WTC11 (cell line): ENCODE results near the gene ALK.

Experiments used
- ATF2 ChIP-seq: sonication (generic); formaldehyde crosslinking; IDR thresholded peaks from 2 replicates; pipeline ENCODE4 v1.8.1; 2022; ENCODE audit warnings: low read depth, missing genetic modification reagents, borderline replicate concordance
- ATF3 ChIP-seq: sonication (generic); formaldehyde crosslinking; conservative IDR thresholded peaks from 2 replicates; pipeline ENCODE4 v1.8.1; 2022; ENCODE audit warnings: mild to moderate bottlenecking, missing genetic modification reagents
- CREB1 ChIP-seq: sonication (generic); formaldehyde crosslinking; IDR thresholded peaks from 2 replicates; pipeline ENCODE4 v1.8.0; 2023; ENCODE audit warnings: mild to moderate bottlenecking, missing genetic modification reagents
- CTCF ChIP-seq: fragments of 200-600 bp; IDR thresholded peaks from 2 replicates; pipeline ENCODE4 v1.8.0; 2022; ENCODE audit warnings: antibody characterized with exemption
- E2F5 ChIP-seq: sonication (generic); formaldehyde crosslinking; IDR thresholded peaks from 2 replicates; pipeline ENCODE4 v1.8.1; 2022; ENCODE audit warnings: mild to moderate bottlenecking, moderate library complexity, missing genetic modification reagents
- ELF4 ChIP-seq: sonication (generic); formaldehyde crosslinking; IDR thresholded peaks from 2 replicates; pipeline ENCODE4 v1.8.1; 2022; ENCODE audit warnings: low read depth, mild to moderate bottlenecking, moderate library complexity, missing genetic modification reagents
- FOXP1 ChIP-seq: sonication (generic); formaldehyde crosslinking; IDR thresholded peaks from 2 replicates; pipeline ENCODE4 v1.8.0; 2022; ENCODE audit warnings: missing genetic modification reagents, mild to moderate bottlenecking, moderate library complexity, borderline replicate concordance
- GABPB1 ChIP-seq: sonication (generic); formaldehyde crosslinking; IDR thresholded peaks from 2 replicates; pipeline ENCODE4 v1.8.1; 2023; ENCODE audit warnings: mild to moderate bottlenecking, missing genetic modification reagents
- KAT7 ChIP-seq: sonication (generic); formaldehyde crosslinking; IDR thresholded peaks from 2 replicates; pipeline ENCODE4 v1.8.1; 2023; ENCODE audit warnings: missing genetic modification reagents, mild to moderate bottlenecking, borderline replicate concordance
- NFYB ChIP-seq: sonication (generic); formaldehyde crosslinking; conservative IDR thresholded peaks from 2 replicates; pipeline ENCODE4 v1.8.0; 2022; ENCODE audit warnings: low read depth, missing genetic modification reagents
- PRDM15 ChIP-seq: sonication (generic); formaldehyde crosslinking; IDR thresholded peaks from 2 replicates; pipeline ENCODE4 v1.8.0; 2022; ENCODE audit warnings: missing genetic modification reagents
- TCF7 ChIP-seq: sonication (generic); formaldehyde crosslinking; IDR thresholded peaks from 2 replicates; pipeline ENCODE4 v1.8.0; 2022; ENCODE audit warnings: mild to moderate bottlenecking, low read depth, missing genetic modification reagents, moderate library complexity
- ZNF512 ChIP-seq: sonication (generic); formaldehyde crosslinking; IDR thresholded peaks from 2 replicates; pipeline ENCODE4 v1.8.1; 2022; ENCODE audit warnings: missing genetic modification reagents, borderline replicate concordance
- ZNF671 ChIP-seq: fragments of 250-450 bp; sonication (Bioruptor Pico); IDR thresholded peaks from 2 replicates; pipeline ENCODE4 v1.8.0; 2021; ENCODE audit warnings: mild to moderate bottlenecking

GRCh38 chr2:29561628-29562027 lies 359.8 kb downstream of the ALK start:
- TF ChIP-seq FOXP1, result no peak
- no peak for TF ChIP-seq CTCF
- TF ChIP-seq ATF3 (CRISPR knock-in tag), result no peak
- TF ChIP-seq PRDM15 (CRISPR knock-in tag), result no peak
- no peak for TF ChIP-seq E2F5 (CRISPR knock-in tag)
- TF ChIP-seq GABPB1 (CRISPR knock-in tag), result no peak
- TF ChIP-seq CREB1, result no peak
- no peak for TF ChIP-seq NFYB
- TF ChIP-seq KAT7 (CRISPR knock-in tag), result no peak
- no peak for TF ChIP-seq TCF7 (CRISPR knock-in tag)
- no peak for TF ChIP-seq ZNF512 (CRISPR knock-in tag)
- no peak for TF ChIP-seq ZNF671 (CRISPR knock-in tag)
- no peak for TF ChIP-seq ATF2 (CRISPR knock-in tag)
- no peak for TF ChIP-seq ELF4 (CRISPR knock-in tag)
